HG03159 (cell line): Measurements from ENCODE around the gene KIF27.
"Not testable (repeated sequence)": the region's sequence is repeated elsewhere in the genome, so short reads cannot be mapped to it uniquely, and the experiment has no call there.

Experiments
- ATAC-seq: cut with Tn5 transposase; IDR thresholded peaks from one replicate; pipeline ENCODE4 v1.9.1; 2021; ENCODE audit warnings: mild to moderate bottlenecking, moderate library complexity; ENCODE audit not compliant: unreplicated experiment

Gene KIF27, protein sequence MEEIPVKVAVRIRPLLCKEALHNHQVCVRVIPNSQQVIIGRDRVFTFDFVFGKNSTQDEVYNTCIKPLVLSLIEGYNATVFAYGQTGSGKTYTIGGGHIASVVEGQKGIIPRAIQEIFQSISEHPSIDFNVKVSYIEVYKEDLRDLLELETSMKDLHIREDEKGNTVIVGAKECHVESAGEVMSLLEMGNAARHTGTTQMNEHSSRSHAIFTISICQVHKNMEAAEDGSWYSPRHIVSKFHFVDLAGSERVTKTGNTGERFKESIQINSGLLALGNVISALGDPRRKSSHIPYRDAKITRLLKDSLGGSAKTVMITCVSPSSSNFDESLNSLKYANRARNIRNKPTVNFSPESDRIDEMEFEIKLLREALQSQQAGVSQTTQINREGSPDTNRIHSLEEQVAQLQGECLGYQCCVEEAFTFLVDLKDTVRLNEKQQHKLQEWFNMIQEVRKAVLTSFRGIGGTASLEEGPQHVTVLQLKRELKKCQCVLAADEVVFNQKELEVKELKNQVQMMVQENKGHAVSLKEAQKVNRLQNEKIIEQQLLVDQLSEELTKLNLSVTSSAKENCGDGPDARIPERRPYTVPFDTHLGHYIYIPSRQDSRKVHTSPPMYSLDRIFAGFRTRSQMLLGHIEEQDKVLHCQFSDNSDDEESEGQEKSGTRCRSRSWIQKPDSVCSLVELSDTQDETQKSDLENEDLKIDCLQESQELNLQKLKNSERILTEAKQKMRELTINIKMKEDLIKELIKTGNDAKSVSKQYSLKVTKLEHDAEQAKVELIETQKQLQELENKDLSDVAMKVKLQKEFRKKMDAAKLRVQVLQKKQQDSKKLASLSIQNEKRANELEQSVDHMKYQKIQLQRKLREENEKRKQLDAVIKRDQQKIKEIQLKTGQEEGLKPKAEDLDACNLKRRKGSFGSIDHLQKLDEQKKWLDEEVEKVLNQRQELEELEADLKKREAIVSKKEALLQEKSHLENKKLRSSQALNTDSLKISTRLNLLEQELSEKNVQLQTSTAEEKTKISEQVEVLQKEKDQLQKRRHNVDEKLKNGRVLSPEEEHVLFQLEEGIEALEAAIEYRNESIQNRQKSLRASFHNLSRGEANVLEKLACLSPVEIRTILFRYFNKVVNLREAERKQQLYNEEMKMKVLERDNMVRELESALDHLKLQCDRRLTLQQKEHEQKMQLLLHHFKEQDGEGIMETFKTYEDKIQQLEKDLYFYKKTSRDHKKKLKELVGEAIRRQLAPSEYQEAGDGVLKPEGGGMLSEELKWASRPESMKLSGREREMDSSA (N-terminal part only)

GRCh38 chr9:83920927-83921707, at the start of gene KIF27:
KIF27 (minus strand) TSS chr9:83921432; CDS start chr9:83915591, 5,841 bp downstream.
- ATAC-seq: peak; percentile 88

DNA sequence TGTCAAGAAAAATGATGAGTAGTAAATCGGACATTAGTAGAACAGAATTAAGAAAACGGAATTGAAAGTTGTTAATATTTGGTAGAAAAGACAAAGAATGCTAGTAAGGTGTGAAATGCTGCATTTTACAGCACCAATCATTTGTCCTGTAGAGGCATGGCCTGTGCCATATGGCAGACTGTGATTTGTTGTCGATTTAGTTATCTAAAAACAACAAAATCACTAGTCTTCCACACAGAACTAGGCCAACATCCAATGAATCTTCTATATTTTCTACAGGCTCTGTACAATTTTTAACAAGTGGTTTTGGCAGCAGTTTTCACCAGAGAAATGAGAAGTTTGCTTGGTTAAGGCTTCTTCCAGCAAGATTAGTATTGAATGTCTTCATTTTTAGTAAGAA, 48.4 kb upstream of the KIF27 start:
- no peak for ATAC-seq

GRCh38 chr9:83967073-83967472, 45.8 kb upstream of the KIF27 start:
- ATAC-seq: no peak

DNA sequence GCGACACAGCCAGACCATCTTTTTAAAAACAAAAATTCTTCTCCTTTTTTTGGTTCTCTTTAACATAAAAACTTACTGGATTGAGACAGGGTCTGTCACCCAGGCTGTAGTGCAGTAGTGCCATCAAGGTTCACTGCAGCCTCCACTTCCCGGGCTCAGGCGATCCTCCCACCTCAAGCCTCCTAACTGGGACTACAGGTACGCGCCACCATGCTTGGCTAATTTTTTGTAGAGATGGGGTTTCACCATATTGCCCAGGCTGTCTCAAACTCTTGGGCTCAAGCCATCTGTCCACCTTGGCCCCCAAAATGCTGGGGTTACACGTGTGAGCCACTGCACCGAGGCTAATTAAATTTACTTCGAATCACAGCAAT, 45.0 kb upstream of the KIF27 start:
- no peak for ATAC-seq

DNA sequence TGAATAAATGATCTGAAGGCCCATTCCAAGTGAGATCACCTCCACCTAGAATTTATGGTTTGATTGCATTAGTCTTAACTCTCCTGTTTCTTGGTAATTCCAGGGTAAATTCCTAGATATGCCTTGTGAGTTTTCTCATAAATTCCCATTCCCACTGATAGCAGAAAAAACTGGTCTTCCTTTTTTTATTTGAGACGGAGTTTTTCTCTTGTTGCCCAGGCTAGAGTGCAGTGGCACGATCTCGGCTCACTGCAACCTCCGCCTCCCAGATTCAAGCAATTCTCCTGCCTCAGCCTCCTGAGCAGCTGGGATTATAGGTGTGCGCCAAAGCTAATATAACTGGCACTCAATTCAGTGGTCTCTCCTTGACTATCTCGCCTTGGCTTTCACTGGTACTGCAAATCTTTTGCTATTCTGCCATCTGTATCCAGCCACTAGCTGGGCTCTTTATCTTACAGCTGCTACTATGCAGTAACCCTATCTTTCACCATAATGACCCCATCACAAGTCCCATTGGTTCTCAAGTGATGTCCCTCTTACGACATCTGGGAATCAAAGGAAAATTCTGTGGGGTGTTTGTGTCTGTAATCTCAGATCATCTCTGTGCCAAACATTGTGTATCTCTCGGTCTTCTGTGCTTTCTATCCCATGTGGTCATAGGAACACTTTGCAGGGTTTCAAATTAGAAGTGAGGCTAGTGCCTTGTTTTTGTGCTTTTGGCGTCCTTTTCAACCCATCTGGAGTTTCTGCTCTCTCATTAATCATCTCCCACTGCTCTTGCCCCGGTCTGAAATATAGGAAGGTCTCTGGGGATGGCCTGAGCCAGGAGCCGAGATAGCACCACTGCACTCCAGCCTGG, 44.3 kb upstream of the KIF27 start:
- ATAC-seq: no peak

DNA sequence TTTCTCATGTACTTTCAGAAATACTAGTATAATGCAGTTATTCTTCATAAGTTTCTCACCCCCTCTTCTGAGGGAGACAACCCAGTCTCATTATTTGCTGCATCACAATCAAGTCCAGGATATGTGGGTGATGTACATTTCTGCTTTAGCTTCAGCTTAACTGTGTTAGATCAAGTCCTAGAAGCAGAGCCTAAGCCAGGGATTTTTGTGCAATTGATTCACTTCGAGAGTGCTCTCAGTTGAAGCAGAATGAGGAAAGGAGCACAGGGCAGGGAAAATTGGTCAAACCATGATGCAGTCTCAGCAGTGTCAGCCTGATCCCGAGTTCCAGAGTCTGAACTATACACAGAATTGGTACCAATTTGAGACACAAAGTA, 43.7 kb upstream of the KIF27 start:
- no peak for ATAC-seq

DNA sequence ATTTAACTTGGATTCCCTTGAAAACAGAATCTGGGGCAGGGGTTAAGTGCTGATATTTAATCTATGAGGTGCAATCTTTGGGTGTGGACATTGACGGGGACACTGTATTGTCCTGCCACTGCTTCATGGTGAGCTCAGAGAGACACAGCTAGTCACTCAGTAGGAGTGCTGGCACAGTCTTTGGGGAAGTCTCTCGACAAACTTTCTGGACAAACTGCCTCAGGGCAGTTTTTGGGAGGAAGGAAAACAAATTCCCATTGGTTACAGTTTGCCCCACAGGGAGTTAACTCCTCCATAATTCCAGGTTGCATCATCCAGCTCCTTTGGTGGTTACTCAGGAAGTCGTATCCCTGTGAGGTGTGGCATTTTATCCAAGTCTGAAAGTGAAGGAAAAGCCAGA, 40.9 kb upstream of the KIF27 start:
- ATAC-seq: no peak

GRCh38 chr9:83960991-83961390, 39.8 kb upstream of the KIF27 start:
- no peak for ATAC-seq

GRCh38 chr9:83959061-83959460, 37.8 kb upstream of the KIF27 start:
- no peak for ATAC-seq

- no peak for ATAC-seq
Observed at GRCh38 chr9:83957248-83957513, 35.9 kb upstream of the KIF27 start.

DNA sequence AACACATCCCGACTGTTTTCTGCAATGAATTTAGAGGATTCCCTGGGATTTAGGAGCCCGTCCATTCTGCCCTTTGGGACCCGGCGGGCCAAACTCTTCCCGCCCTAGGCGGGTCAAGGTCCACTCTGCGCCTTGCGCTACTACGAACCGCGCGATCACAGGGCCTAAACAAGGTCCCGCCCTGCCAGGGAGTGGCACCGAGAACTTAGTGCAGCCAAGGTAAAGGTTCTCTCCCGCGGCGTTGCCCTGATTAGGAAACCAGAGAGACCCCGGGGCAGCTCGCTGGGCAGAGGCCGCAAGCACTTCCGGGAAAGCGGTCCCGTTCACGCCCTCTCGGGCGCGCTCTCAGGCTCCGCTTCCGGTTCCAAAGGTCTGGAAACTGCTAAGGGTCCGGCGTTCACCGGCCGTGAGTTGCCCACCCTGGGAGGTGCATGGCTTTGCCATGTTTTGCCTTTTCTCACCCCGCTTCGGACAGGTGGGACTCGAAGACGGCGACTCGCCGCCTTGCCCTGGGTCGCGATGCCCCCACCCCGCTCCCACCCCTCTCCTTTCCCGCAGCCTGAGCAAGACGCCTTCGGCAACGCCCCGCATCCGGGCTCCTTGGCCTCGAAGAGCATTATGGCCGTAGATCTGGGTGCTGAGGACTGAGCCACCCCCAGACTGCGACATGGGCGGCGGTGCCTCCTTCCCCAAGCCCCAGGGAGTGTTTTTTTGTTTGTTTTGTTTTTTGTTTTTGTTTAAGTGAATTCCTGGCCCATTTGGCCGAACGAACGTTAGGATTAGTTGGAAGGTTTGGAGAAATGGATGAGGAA, 35.4 kb upstream of the KIF27 start:
- ATAC-seq: peak; percentile 70

- ATAC-seq: peak; percentile 61
Observed at GRCh38 chr9:83956086-83956435, 34.8 kb upstream of the KIF27 start.

DNA sequence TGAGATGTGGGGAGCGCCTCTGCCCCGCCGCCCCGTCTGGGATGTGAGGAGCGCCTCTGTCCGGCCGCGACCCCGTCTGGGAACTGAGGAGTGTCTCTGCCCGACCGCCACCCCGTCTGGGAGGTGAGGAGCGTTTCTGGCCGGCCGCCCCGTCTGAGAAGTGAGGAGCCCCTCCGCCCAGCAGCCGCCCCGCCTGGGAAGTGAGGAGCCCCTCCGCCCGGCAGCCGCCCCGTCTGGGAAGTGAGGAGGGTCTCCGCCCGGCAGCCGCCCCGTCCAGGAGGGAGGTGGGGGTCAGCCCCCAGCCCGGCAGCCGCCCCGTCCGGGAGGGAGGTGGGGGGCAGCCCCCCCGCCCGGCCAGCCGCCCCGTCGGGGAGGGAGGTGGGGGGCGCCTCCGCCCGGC, 26.9 kb upstream of the KIF27 start:
- ATAC-seq: not testable (repeated sequence)

GRCh38 chr9:83940590-83941303, 19.5 kb upstream of the KIF27 start:
- ATAC-seq: no peak

DNA sequence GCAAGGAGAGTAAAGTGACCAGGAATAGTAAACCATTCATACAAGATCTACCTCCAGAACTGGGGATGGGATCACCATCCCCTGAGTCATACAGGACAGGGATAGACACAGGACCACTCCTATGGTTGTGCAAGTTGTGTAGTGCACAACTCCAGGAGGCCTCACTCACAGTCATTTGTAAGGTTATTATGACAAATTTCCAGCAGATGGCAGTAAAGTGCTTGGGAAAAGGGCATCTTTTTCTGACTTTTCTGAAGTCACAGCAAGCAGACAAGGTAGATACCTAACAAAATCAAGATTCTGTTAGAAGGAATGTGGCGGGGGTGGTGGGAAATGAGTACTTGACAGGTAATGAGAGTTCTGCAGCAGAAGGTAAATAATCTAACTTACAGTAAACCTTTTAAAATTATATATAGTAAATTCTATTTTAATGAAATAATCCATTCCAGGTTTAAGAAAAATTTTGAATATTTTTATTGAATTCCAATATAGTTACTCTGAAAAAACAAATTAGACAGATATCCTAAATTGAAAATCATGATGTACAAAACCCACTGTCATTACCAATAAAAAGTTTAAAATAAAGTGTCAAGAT, 16.7 kb upstream of the KIF27 start:
- peak; percentile 76 for ATAC-seq

- ATAC-seq: no peak
Observed at GRCh38 chr9:83936523-83936922, 15.3 kb upstream of the KIF27 start.

GRCh38 chr9:83935276-83935935, 14.2 kb upstream of the KIF27 start:
- no peak for ATAC-seq
